Measurements from ENCODE around the gene PPP1R9A.

GRCh38 chr7:95191795-95192194, 284.4 kb downstream of the PPP1R9A start:
- TF ChIP-seq, protein P1, sequence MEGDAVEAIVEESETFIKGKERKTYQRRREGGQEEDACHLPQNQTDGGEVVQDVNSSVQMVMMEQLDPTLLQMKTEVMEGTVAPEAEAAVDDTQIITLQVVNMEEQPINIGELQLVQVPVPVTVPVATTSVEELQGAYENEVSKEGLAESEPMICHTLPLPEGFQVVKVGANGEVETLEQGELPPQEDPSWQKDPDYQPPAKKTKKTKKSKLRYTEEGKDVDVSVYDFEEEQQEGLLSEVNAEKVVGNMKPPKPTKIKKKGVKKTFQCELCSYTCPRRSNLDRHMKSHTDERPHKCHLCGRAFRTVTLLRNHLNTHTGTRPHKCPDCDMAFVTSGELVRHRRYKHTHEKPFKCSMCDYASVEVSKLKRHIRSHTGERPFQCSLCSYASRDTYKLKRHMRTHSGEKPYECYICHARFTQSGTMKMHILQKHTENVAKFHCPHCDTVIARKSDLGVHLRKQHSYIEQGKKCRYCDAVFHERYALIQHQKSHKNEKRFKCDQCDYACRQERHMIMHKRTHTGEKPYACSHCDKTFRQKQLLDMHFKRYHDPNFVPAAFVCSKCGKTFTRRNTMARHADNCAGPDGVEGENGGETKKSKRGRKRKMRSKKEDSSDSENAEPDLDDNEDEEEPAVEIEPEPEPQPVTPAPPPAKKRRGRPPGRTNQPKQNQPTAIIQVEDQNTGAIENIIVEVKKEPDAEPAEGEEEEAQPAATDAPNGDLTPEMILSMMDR (conservative IDR thresholded peaks at IDR 0.05) = no peak
- TF ChIP-seq ZFX (IDR thresholded peaks at IDR 0.05) = no peak
